GM18873 (cell line): Measurements from ENCODE around the gene TIGD7.
"Not testable (repeated sequence)": the region's sequence is repeated elsewhere in the genome, so short reads cannot be mapped to it uniquely, and the experiment has no call there.

ENCODE experiments used
- ATAC-seq: cut with Tn5 transposase; IDR thresholded peaks from one replicate; pipeline ENCODE4 v1.9.1; 2021; ENCODE audit warnings: mild to moderate bottlenecking, moderate library complexity, moderate number of reproducible peaks; ENCODE audit not compliant: unreplicated experiment, low FRiP score

Gene TIGD7

GRCh38 chr16:3282730-3283542 lies 22.3 kb downstream of the TIGD7 start, which contains the start of gene ZNF263:
Gene ZNF263 (plus strand): TSS chr16:3283491. CDS start chr16:3283819, 328 bp downstream.
- peak; percentile 75 for ATAC-seq

- ATAC-seq: peak; percentile 20
Measured at GRCh38 chr16:3282103-3282729, 23.0 kb downstream of the TIGD7 start.

- no peak for ATAC-seq
Measured at GRCh38 chr16:3281222-3281820, 23.9 kb downstream of the TIGD7 start.

GRCh38 chr16:3276679-3277078 lies 28.6 kb downstream of the TIGD7 start:
- ATAC-seq: no peak

GRCh38 chr16:3274947-3275346 lies 30.3 kb downstream of the TIGD7 start:
- no peak for ATAC-seq

GRCh38 chr16:3274490-3274889 lies 30.7 kb downstream of the TIGD7 start:
- ATAC-seq: no peak

GRCh38 chr16:3271281-3271680 lies 33.9 kb downstream of the TIGD7 start:
- not testable (repeated sequence) for ATAC-seq

GRCh38 chr16:3270718-3271117 lies 34.5 kb downstream of the TIGD7 start:
- not testable (repeated sequence) for ATAC-seq

GRCh38 chr16:3268294-3268693 lies 36.9 kb downstream of the TIGD7 start:
- ATAC-seq: no peak

- no peak for ATAC-seq
Measured at GRCh38 chr16:3266873-3267537, 38.2 kb downstream of the TIGD7 start.

GRCh38 chr16:3264137-3265036 lies 40.8 kb downstream of the TIGD7 start:
- peak; percentile 74 for ATAC-seq

GRCh38 chr16:3262517-3262916 lies 42.7 kb downstream of the TIGD7 start:
- ATAC-seq: no peak

GRCh38 chr16:3259836-3260235 lies 45.4 kb downstream of the TIGD7 start:
- no peak for ATAC-seq

GRCh38 chr16:3256866-3257465 lies 48.3 kb downstream of the TIGD7 start:
- no peak for ATAC-seq

- no peak for ATAC-seq
Measured at GRCh38 chr16:3256146-3256865, 48.9 kb downstream of the TIGD7 start, which contains the start of gene MEFV. Gene MEFV (minus strand): TSS chr16:3256633. CDS start chr16:3256587, 46 bp downstream.

- ATAC-seq: no peak
Measured at GRCh38 chr16:3254309-3254708, 50.9 kb downstream of the TIGD7 start.

- no peak for ATAC-seq
Measured at GRCh38 chr16:3252967-3253366, 52.3 kb downstream of the TIGD7 start.

GRCh38 chr16:3249451-3249850 lies 55.8 kb downstream of the TIGD7 start:
- no peak for ATAC-seq

- ATAC-seq: no peak
Measured at GRCh38 chr16:3249020-3249419, 56.2 kb downstream of the TIGD7 start.
